SK-N-SH treated with all-trans-retinoic acid at 6 μM for 48 hours (cell line): ENCODE measurements around the gene PLEKHB1.

ENCODE experiments used
- ARNTL ChIP-seq: fragments of 450-650 bp; formaldehyde crosslinking; IDR thresholded peaks from 2 replicates; pipeline ENCODE4 v1.5.0; 2020; ENCODE audit warnings: low read depth, mild to moderate bottlenecking, moderate library complexity, borderline replicate concordance
- CSDC2 ChIP-seq: fragments of 250-450 bp; sonication (Bioruptor Pico); IDR thresholded peaks from 2 replicates; pipeline ENCODE4 v1.5.0; 2020; ENCODE audit warnings: mild to moderate bottlenecking, moderate library complexity
- GLIS3 ChIP-seq: fragments of 250-450 bp; sonication (Bioruptor Pico); IDR thresholded peaks from 2 replicates; pipeline ENCODE4 v1.5.0; 2020; ENCODE audit warnings: mild to moderate bottlenecking, moderate library complexity
- ISL1 ChIP-seq: fragments of 250-450 bp; sonication (Bioruptor Pico); IDR thresholded peaks from 2 replicates; pipeline ENCODE4 v2.1.2; 2022; ENCODE audit warnings: mild to moderate bottlenecking, moderate library complexity
- PPARA ChIP-seq: fragments of 250-450 bp; sonication (Bioruptor Pico); IDR thresholded peaks from 2 replicates; pipeline ENCODE4 v1.5.0; 2020; ENCODE audit warnings: mild to moderate bottlenecking, borderline replicate concordance
- RARB ChIP-seq: fragments of 250-450 bp; sonication (Bioruptor Pico); IDR thresholded peaks from 2 replicates; pipeline ENCODE4 v1.8.0; 2021; ENCODE audit warnings: mild to moderate bottlenecking, moderate library complexity
- SNAI2 ChIP-seq: fragments of 250-450 bp; sonication (Bioruptor Pico); IDR thresholded peaks from 2 replicates; pipeline ENCODE4 v1.5.0; 2020; ENCODE audit warnings: mild to moderate bottlenecking, moderate library complexity
- TCF4 ChIP-seq: fragments of 250-450 bp; sonication (Bioruptor Pico); IDR thresholded peaks from 2 replicates; pipeline ENCODE4 v1.8.0; 2021; ENCODE audit warnings: mild to moderate bottlenecking, moderate library complexity, borderline replicate concordance
- ZFP3 ChIP-seq: fragments of 250-450 bp; sonication (Bioruptor Pico); IDR thresholded peaks from 2 replicates; pipeline ENCODE4 v1.5.0; 2020; ENCODE audit warnings: mild to moderate bottlenecking, moderate library complexity
- ZFP30 ChIP-seq: fragments of 450-650 bp; formaldehyde crosslinking; IDR thresholded peaks from 2 replicates; pipeline ENCODE4 v1.5.0; 2022; ENCODE audit warnings: mild to moderate bottlenecking, moderate library complexity
- ZNF565 ChIP-seq: fragments of 450-650 bp; formaldehyde crosslinking; conservative IDR thresholded peaks from 2 replicates; pipeline ENCODE4 v1.5.0; 2020; ENCODE audit warnings: low read depth, mild to moderate bottlenecking, moderate library complexity
- ZNF70 ChIP-seq: fragments of 450-650 bp; formaldehyde crosslinking; IDR thresholded peaks from 2 replicates; pipeline ENCODE4 v1.5.0; 2020; ENCODE audit warnings: mild to moderate bottlenecking, moderate library complexity
- TF ChIP-seq, protein P1 (sequence below): fragments of 250-450 bp; sonication (Bioruptor Pico); IDR thresholded peaks from 2 replicates; pipeline ENCODE4 v1.8.0; 2021; ENCODE audit warnings: low read depth, mild to moderate bottlenecking, moderate library complexity, borderline replicate concordance
- TF ChIP-seq, protein P2 (sequence below): fragments of 250-450 bp; sonication (Bioruptor Pico); IDR thresholded peaks from 2 replicates; pipeline ENCODE4 v1.8.0; 2020; ENCODE audit warnings: mild to moderate bottlenecking, moderate library complexity, borderline replicate concordance

DNA sequence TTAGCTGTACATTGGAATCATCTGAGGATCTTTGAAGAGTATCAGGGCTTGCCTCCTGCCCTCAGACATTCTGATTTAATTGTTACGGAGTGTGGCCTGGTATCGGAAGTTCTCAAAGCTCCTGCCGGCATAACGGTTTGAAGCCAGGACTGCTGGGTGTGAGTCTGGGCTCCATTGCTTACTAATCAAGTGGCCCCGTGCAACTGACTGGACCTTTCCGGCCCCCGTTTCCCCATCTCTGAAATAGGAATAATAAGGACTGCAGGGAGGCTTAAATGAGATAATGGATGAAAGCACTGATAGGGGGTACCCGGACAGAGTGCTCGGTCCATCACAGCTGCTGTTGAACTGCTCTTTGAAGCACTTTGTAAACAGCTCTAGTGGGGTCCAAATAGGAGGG lies 1.7 kb downstream of the PLEKHB1 start:
- TF ChIP-seq PPARA (CRISPR knock-in tag) (no peak), ARNTL (no peak), ZNF565 (CRISPR knock-in tag) (no peak), ZNF70 (no peak), GLIS3 (CRISPR knock-in tag) (no peak), ISL1 (no peak), CSDC2 (CRISPR knock-in tag) (no peak), RARB (CRISPR knock-in tag) (no peak), ZFP3 (no peak), SNAI2 (CRISPR knock-in tag) (no peak), ZFP30 (CRISPR knock-in tag) (no peak), TCF4 (no peak)
- TF ChIP-seq, protein P1, sequence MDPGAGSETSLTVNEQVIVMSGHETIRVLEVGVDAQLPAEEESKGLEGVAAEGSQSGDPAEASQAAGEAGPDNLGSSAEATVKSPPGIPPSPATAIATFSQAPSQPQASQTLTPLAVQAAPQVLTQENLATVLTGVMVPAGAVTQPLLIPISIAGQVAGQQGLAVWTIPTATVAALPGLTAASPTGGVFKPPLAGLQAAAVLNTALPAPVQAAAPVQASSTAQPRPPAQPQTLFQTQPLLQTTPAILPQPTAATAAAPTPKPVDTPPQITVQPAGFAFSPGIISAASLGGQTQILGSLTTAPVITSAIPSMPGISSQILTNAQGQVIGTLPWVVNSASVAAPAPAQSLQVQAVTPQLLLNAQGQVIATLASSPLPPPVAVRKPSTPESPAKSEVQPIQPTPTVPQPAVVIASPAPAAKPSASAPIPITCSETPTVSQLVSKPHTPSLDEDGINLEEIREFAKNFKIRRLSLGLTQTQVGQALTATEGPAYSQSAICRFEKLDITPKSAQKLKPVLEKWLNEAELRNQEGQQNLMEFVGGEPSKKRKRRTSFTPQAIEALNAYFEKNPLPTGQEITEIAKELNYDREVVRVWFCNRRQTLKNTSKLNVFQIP: no peak
- TF ChIP-seq, protein P2, sequence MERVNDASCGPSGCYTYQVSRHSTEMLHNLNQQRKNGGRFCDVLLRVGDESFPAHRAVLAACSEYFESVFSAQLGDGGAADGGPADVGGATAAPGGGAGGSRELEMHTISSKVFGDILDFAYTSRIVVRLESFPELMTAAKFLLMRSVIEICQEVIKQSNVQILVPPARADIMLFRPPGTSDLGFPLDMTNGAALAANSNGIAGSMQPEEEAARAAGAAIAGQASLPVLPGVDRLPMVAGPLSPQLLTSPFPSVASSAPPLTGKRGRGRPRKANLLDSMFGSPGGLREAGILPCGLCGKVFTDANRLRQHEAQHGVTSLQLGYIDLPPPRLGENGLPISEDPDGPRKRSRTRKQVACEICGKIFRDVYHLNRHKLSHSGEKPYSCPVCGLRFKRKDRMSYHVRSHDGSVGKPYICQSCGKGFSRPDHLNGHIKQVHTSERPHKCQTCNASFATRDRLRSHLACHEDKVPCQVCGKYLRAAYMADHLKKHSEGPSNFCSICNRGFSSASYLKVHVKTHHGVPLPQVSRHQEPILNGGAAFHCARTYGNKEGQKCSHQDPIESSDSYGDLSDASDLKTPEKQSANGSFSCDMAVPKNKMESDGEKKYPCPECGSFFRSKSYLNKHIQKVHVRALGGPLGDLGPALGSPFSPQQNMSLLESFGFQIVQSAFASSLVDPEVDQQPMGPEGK: no peak
